HG02884 (cell line): ENCODE measurements around the gene ONECUT1.

ENCODE experiments used
- ATAC-seq: cut with Tn5 transposase; IDR thresholded peaks from one replicate; pipeline ENCODE4 v1.9.1; 2021; ENCODE audit warnings: mild to moderate bottlenecking, moderate library complexity; ENCODE audit not compliant: unreplicated experiment

Gene ONECUT1

GRCh38 chr15:52733696-52734255, 56.4 kb downstream of the ONECUT1 start:
- ATAC-seq, result no peak

GRCh38 chr15:52733088-52733487, 57.0 kb downstream of the ONECUT1 start:
- ATAC-seq, result no peak

GRCh38 chr15:52732551-52732950, 57.6 kb downstream of the ONECUT1 start:
- no peak for ATAC-seq

- ATAC-seq, result no peak
These were observed 58.2 kb downstream of the ONECUT1 start for GRCh38 chr15:52731732-52732470.

GRCh38 chr15:52731004-52731403, 59.1 kb downstream of the ONECUT1 start:
- ATAC-seq, result no peak

- ATAC-seq, result no peak
These were observed 59.5 kb downstream of the ONECUT1 start for GRCh38 chr15:52730594-52730993.

GRCh38 chr15:52730173-52730572, 60.0 kb downstream of the ONECUT1 start:
- ATAC-seq, result no peak

- no peak for ATAC-seq
These were observed 61.2 kb downstream of the ONECUT1 start for GRCh38 chr15:52728899-52729298.

- no peak for ATAC-seq
These were observed 62.3 kb downstream of the ONECUT1 start for GRCh38 chr15:52727815-52728214.

- ATAC-seq, result no peak
These were observed 63.9 kb downstream of the ONECUT1 start for GRCh38 chr15:52726195-52726594.

GRCh38 chr15:52718551-52718950, 71.6 kb downstream of the ONECUT1 start:
- ATAC-seq, result no peak

GRCh38 chr15:52717924-52718323, 72.2 kb downstream of the ONECUT1 start:
- ATAC-seq, result no peak

- no peak for ATAC-seq
These were observed 72.7 kb downstream of the ONECUT1 start for GRCh38 chr15:52717481-52717880.

- no peak for ATAC-seq
These were observed 73.6 kb downstream of the ONECUT1 start for GRCh38 chr15:52716536-52716935.

- ATAC-seq, result no peak
These were observed 74.7 kb downstream of the ONECUT1 start for GRCh38 chr15:52715411-52715810.

- ATAC-seq, result no peak
These were observed 75.2 kb downstream of the ONECUT1 start for GRCh38 chr15:52714968-52715367.

GRCh38 chr15:52710708-52711389, 79.3 kb downstream of the ONECUT1 start:
- ATAC-seq, result no peak

GRCh38 chr15:52710050-52710707, 80.0 kb downstream of the ONECUT1 start:
- peak; percentile 37 for ATAC-seq

- ATAC-seq, result peak; percentile 86
These were observed 80.8 kb downstream of the ONECUT1 start for GRCh38 chr15:52709187-52709981.
